Activated CD8-positive, alpha-beta memory T cell treated with anti-CD3 and anti-CD28 coated beads, Interleukin-2, amount 10 ng/mL, durations not matched to agents 7 days and 5 days (primary cell): ENCODE results near the gene AQR. TPM values are rescaled to one million over a fixed set of nuclear protein-coding genes. Genes with fewer than 3 reads are reported as not detected.

ENCODE experiments used
- total RNA-seq, 2 experiments: library from RNA; stranded (reverse); gene quantifications; one replicate each; pipeline ENCODE4 v1.2.3, GENCODE V29; 2021

The AQR gene
- total RNA-seq, 2 experiments from 2014 or later, result 33.8 to 38.2 TPM

Other genes starting within 250 kb of the AQR start
- gene GJD2, start 214.7 kb downstream of the AQR start, total RNA-seq, result not detected
- not detected for gene ACTC1, start 174.2 kb downstream of the AQR start, total RNA-seq
- 10 to 100 TPM; 28.7 to 42.8 TPM for gene ZNF770, start 18.5 kb upstream of the AQR start, total RNA-seq
- not detected for gene NANOGP8, start 115.6 kb upstream of the AQR start, total RNA-seq